GM21723 (cell line): ENCODE results near the gene ENAH.

Source experiments
- ATAC-seq: cut with Tn5 transposase; IDR thresholded peaks from one replicate; pipeline ENCODE4 v1.9.1; 2021; ENCODE audit warnings: mild to moderate bottlenecking, moderate library complexity; ENCODE audit not compliant: unreplicated experiment

ENAH gene

DNA sequence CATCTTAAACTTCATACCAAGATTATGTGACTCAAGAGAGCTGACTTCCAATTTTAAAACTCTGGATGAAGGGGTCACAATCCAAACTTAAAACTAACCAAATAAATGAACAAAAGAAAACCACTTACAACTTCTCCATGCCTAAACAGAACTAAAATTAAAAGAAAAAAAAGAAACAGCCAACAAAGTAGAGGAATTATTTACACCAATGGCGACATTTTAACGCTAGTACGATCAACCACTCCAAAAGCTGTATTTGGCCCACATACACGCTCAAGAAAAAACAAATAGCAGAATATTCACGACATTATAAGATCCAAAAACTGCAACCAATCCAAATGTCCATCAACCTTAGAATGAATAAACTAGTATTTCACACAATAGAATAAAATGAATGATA, 42.4 kb downstream of the ENAH start:
- no peak for ATAC-seq

DNA sequence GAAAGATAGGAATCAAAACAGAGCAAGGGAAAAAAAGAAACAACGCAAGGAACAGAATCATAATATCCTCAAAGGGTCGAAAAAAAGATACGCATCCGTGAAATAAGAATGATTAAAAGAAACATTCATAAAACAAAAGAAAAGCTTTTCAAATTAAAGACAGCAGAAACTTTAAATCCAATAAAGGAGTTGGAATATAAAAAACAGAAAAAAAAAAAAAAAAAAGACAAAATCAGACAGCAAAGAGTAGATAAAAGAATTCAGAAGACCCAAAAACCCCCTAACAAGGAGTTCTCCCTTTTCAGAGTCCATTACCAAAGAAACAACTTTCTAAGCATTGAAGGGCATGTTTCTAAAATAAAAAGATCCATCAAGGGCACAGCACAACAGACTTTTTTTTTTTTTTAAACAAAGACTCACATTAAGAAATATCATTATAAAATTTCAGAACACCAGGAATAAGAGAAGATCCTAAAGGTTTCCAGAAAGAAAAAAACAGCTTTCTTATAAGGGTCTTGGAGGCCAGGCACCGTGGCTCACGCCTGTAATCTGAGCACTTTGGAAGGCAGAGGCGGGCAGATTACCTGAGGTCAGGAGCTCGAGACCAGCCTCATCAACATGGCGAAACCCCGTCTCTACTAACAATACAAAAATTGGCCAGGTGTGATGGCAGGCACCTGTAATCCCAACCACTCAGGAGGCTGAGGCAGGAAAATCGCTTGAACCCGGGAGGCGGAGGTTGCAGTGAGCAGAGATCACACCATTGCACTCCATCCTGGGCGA, 44.7 kb downstream of the ENAH start:
- ATAC-seq = no peak

DNA sequence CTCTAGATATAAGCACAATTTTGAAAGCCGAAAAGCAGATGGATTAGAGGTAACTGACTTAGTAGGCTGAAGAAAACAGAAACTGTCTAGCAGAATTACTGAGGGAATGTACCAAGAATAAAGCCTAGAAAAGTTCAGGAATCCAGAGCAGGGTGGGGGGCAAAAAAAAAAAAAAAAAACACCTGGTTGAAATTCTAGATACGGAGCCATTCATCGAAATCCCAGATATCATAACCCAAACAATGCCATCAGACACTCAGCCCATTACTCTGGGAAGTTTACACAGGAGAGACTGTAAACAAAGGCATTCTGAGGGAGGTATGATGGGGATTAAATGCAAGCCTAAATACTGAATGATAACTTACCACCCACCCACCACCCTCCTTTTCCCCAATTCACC, 45.6 kb downstream of the ENAH start:
- ATAC-seq = no peak

- ATAC-seq = no peak
These were observed 49.2 kb downstream of the ENAH start for GRCh38 chr1:225603538-225604354.

GRCh38 chr1:225602590-225603206, 50.2 kb downstream of the ENAH start:
- ATAC-seq = no peak

GRCh38 chr1:225601902-225602589, 50.9 kb downstream of the ENAH start:
- no peak for ATAC-seq

- ATAC-seq = no peak
These were observed 54.1 kb downstream of the ENAH start for GRCh38 chr1:225598847-225599246.

DNA sequence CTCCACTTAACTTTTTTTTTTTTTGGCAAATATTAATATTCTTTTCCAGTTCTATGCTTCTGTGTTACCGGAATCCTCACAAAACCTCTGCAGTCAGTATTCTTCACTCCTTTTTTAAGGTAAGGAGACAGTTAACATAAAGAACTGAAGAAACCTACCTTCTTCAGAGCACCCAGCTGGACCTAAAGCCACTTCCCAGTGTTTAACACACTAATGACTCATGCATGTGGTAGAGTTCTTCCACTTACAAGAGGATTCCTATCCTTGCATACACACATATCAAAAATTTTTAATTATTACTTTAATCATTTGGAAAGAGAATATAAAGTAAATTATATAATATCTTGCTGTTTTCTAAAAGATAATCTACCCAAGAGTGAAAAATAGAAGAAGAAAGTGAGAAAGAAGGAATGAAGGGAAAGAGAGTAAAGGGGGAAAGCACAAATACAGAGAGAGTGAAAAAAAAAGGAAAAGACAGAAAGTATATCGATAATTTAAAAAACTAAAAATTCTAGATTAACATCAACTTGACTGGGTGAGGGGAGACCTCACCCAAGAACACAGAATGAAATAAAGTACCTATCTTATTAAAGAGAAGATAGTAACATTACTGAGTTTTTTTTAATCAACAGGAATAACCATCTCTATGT, 54.9 kb downstream of the ENAH start:
- no peak for ATAC-seq

GRCh38 chr1:225596736-225597135, 56.2 kb downstream of the ENAH start:
- ATAC-seq = no peak

DNA sequence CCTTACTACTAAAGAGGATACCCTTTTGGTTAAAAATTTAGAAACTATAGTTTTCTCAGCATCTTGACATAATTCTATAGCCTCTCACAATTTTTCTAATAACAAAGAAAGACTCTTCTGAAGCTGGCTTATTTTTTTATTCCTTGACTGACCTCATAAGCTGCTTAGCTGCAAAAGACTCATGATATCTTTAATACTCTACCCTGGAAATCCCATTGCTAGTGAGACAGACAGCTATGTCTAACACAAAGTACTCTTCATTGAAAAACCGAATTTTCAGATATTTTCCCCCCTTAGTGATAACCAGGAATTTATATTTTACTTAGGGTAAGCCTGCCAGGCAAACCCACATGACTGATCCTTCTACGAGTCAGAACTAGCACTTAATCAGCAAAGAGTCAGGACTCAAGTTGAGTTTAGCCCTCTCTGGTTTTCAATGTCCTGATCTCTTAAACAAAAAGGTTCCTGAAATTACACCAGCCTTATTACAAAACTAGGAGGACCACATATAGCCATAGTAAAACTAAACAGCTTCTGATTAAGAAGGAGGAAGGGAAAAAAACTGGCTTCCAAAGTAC, 56.9 kb downstream of the ENAH start:
- no peak for ATAC-seq

- ATAC-seq = no peak
These were observed 57.5 kb downstream of the ENAH start for GRCh38 chr1:225595452-225595851.

GRCh38 chr1:225593414-225593813, 59.5 kb downstream of the ENAH start:
- no peak for ATAC-seq

GRCh38 chr1:225592362-225593025, 60.4 kb downstream of the ENAH start:
- no peak for ATAC-seq

- no peak for ATAC-seq
These were observed 65.6 kb downstream of the ENAH start for GRCh38 chr1:225587310-225587709.

DNA sequence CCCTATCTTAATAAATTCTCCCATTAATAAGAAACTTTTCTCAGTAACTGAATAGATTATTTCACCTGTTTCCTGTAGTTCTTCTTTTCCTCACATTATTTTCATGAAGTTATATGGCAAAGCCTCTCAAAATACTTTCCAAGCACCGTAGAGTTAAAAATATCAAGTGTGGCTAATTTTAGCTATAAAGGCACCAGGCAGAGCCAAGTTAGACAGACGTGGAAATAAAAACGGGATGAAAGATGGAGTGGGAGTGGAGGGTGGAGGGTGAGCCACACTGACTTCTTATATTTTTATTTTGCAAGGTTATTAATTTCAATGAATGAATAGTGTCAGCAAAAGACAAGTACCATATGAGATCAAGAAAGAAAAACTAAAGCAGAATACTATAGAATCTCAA, 71.7 kb downstream of the ENAH start:
- ATAC-seq = no peak

GRCh38 chr1:225580238-225581099, 72.5 kb downstream of the ENAH start:
- no peak for ATAC-seq

DNA sequence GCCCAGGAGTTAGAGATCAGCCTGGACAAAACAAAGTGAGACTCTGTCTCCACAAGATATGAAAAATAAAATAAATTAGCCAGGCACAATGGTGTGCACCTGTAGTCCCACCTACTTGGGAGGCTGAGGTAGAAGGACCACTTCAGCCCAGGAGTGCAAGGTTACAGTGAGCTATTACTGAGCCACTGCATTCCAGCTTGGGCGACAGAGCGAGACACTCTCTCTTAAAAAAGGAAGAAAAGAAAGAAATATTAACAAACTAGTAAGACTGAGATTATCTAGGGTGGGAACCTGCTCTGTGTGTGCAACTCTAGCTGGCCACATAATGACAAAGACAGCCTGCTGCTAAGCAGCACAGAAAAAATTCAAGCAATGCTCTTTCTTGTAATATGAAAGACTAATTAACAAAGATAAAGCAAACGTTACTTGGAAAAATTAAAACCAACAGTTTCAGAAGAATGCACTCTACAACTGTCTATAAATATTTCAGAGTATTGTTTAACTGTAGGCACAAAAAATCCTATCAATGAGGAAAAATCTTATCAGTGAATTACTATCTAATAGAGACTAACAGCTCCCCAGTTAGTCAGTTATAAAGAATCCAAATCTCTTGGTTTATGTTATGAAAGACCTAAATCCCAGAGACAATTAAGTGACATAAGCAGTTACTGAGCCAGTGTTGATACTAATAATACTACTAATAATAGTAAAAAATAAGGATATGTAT, 74.5 kb downstream of the ENAH start:
- ATAC-seq = no peak

GRCh38 chr1:225577241-225577640, 75.7 kb downstream of the ENAH start:
- no peak for ATAC-seq
